ENCODE measurements around the gene MEGF6.

Gene MEGF6

DNA sequence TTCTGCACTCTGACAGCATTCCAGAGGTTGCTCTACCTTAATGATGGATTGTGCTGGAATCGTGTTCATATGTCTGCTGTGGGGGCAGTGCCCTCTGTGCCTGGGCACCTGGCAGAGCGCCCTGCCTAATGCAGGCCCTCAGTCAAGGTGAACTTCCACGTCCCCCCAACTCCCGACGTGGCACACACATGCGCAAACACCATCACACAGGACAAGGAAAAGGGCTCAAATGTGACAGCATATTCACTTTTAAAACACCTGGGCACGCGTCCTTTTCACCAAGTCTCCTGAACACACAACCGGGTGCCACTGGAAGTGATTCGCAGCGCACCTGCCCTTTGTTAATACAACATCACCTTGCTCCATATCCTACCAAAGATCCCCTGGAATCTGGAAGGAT lies 25.2 kb upstream of the MEGF6 start:
- TF ChIP-seq ZC3H10 (CRISPR knock-in tag; IDR thresholded peaks at IDR 0.05) (no peak), TOX (CRISPR knock-in tag; IDR thresholded peaks at IDR 0.05; ENCODE audit: borderline replicate concordance) (no peak), ZNF8 (CRISPR knock-in tag; IDR thresholded peaks at IDR 0.05) (no peak), GLIS3 (CRISPR knock-in tag; IDR thresholded peaks at IDR 0.05) (no peak), PPARA (CRISPR knock-in tag; IDR thresholded peaks at IDR 0.05; ENCODE audit: borderline replicate concordance) (no peak), RARB (CRISPR knock-in tag; IDR thresholded peaks at IDR 0.05) (no peak), ZFP30 (CRISPR knock-in tag; IDR thresholded peaks at IDR 0.05) (no peak), ISL1 (CRISPR knock-in tag; IDR thresholded peaks at IDR 0.05) (no peak), CSRNP3 (CRISPR knock-in tag; IDR thresholded peaks at IDR 0.05) (no peak), ZFP3 (CRISPR knock-in tag; IDR thresholded peaks at IDR 0.05) (no peak), ZNF70 (CRISPR knock-in tag; IDR thresholded peaks at IDR 0.05) (no peak), TCF4 (CRISPR knock-in tag; IDR thresholded peaks at IDR 0.05; ENCODE audit: borderline replicate concordance) (no peak), CREB5 (CRISPR knock-in tag; IDR thresholded peaks at IDR 0.05; ENCODE audit: low read depth) (no peak), TSHZ2 (CRISPR knock-in tag; IDR thresholded peaks at IDR 0.05) (no peak), OSR1 (CRISPR knock-in tag; IDR thresholded peaks at IDR 0.05) (no peak)
- TF ChIP-seq, protein P1, sequence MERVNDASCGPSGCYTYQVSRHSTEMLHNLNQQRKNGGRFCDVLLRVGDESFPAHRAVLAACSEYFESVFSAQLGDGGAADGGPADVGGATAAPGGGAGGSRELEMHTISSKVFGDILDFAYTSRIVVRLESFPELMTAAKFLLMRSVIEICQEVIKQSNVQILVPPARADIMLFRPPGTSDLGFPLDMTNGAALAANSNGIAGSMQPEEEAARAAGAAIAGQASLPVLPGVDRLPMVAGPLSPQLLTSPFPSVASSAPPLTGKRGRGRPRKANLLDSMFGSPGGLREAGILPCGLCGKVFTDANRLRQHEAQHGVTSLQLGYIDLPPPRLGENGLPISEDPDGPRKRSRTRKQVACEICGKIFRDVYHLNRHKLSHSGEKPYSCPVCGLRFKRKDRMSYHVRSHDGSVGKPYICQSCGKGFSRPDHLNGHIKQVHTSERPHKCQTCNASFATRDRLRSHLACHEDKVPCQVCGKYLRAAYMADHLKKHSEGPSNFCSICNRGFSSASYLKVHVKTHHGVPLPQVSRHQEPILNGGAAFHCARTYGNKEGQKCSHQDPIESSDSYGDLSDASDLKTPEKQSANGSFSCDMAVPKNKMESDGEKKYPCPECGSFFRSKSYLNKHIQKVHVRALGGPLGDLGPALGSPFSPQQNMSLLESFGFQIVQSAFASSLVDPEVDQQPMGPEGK (CRISPR knock-in tag; IDR thresholded peaks at IDR 0.05; ENCODE audit: borderline replicate concordance), result no peak
- ATAC-seq, result no peak

- no peak for ATAC-seq
- no peak for TF ChIP-seq ZNF8 (CRISPR knock-in tag; IDR thresholded peaks at IDR 0.05)
- TF ChIP-seq PPARA (CRISPR knock-in tag; IDR thresholded peaks at IDR 0.05; ENCODE audit: borderline replicate concordance), result no peak
- no peak for TF ChIP-seq ISL1 (CRISPR knock-in tag; IDR thresholded peaks at IDR 0.05)
- TF ChIP-seq RARB (CRISPR knock-in tag; IDR thresholded peaks at IDR 0.05), result no peak
- TF ChIP-seq ZNF565 (CRISPR knock-in tag; conservative IDR thresholded peaks at IDR 0.05; ENCODE audit: low read depth), result no peak
Observed at GRCh38 chr1:3636080-3636479, 24.8 kb upstream of the MEGF6 start.

DNA sequence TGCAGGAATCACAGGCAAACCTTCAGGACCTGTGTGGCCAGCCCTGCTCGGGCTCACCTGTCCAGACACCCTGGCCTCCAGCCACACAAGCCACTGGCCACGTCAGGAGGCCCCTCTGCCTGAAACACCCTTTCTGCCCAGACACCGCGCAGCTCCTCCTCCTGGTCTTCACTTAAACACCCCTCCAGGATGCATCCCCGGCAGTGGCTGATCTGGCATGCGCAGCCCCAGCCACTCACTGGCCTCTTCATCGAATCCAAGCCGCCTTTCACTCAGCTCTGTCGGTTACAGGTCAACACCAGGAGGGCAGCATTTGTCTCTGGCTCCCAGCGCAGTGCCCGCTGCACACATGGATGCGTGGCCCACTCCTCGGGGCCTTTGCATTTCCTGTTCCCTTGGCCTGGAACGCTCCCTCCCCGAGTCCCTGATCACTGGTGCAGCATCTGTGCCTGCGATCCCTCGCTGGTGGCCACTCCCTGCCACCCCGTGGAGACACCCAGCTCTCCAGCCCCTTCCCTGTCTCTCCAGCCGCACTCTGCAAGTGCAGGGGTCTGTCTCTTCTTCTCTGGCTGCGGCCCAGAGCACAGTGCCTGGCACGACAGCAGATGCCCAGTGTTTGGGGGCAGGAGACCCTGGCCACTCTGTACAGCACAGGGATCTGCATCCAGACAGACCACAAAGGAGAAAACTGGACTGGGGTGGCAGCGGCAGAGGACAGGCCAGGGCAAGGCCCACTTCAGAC lies 22.9 kb upstream of the MEGF6 start:
- no peak for TF ChIP-seq BACH2 (CRISPR knock-in tag; IDR thresholded peaks at IDR 0.05; ENCODE audit: borderline replicate concordance)
- TF ChIP-seq, protein P1 (CRISPR knock-in tag; IDR thresholded peaks at IDR 0.05; ENCODE audit: borderline replicate concordance), result no peak
- no peak for TF ChIP-seq RARB (CRISPR knock-in tag; IDR thresholded peaks at IDR 0.05)
- TF ChIP-seq ZFP3 (CRISPR knock-in tag; IDR thresholded peaks at IDR 0.05), result no peak
- TF ChIP-seq ZNF70 (CRISPR knock-in tag; IDR thresholded peaks at IDR 0.05), result no peak
- no peak for TF ChIP-seq TCF4 (CRISPR knock-in tag; IDR thresholded peaks at IDR 0.05; ENCODE audit: borderline replicate concordance)
- no peak for TF ChIP-seq ISL1 (CRISPR knock-in tag; IDR thresholded peaks at IDR 0.05)
- no peak for TF ChIP-seq TOX (CRISPR knock-in tag; IDR thresholded peaks at IDR 0.05; ENCODE audit: borderline replicate concordance)
- no peak for TF ChIP-seq GLIS3 (CRISPR knock-in tag; IDR thresholded peaks at IDR 0.05)
- TF ChIP-seq, protein P2, sequence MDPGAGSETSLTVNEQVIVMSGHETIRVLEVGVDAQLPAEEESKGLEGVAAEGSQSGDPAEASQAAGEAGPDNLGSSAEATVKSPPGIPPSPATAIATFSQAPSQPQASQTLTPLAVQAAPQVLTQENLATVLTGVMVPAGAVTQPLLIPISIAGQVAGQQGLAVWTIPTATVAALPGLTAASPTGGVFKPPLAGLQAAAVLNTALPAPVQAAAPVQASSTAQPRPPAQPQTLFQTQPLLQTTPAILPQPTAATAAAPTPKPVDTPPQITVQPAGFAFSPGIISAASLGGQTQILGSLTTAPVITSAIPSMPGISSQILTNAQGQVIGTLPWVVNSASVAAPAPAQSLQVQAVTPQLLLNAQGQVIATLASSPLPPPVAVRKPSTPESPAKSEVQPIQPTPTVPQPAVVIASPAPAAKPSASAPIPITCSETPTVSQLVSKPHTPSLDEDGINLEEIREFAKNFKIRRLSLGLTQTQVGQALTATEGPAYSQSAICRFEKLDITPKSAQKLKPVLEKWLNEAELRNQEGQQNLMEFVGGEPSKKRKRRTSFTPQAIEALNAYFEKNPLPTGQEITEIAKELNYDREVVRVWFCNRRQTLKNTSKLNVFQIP (CRISPR knock-in tag; IDR thresholded peaks at IDR 0.05; ENCODE audit: borderline replicate concordance, low read depth), result no peak
- no peak for TF ChIP-seq ZNF8 (CRISPR knock-in tag; IDR thresholded peaks at IDR 0.05)
- TF ChIP-seq ZNF565 (CRISPR knock-in tag; conservative IDR thresholded peaks at IDR 0.05; ENCODE audit: low read depth), result no peak
- TF ChIP-seq ESRRG (CRISPR knock-in tag; IDR thresholded peaks at IDR 0.05), result no peak
- TF ChIP-seq CSRNP3 (CRISPR knock-in tag; IDR thresholded peaks at IDR 0.05), result no peak
- TF ChIP-seq ARNTL (CRISPR knock-in tag; IDR thresholded peaks at IDR 0.05; ENCODE audit: borderline replicate concordance, low read depth), result no peak
- TF ChIP-seq ZC3H10 (CRISPR knock-in tag; IDR thresholded peaks at IDR 0.05), result no peak
- TF ChIP-seq PPARA (CRISPR knock-in tag; IDR thresholded peaks at IDR 0.05; ENCODE audit: borderline replicate concordance), result no peak
- TF ChIP-seq OSR1 (CRISPR knock-in tag; IDR thresholded peaks at IDR 0.05), result no peak
- no peak for TF ChIP-seq CSDC2 (CRISPR knock-in tag; IDR thresholded peaks at IDR 0.05)
- no peak for ATAC-seq

Data from SK-N-SH treated with all-trans-retinoic acid at 6 μM for 48 hours (cell line).